ENCODE results near the gene ZIC2.
"Not testable (repeated sequence)": the region's sequence is repeated elsewhere in the genome, so short reads cannot be mapped to it uniquely, and the experiment has no call there.

Gene ZIC2

GRCh38 chr13:99944606-99945005 is 37.0 kb upstream of the ZIC2 start:
- no peak for TF ChIP-seq REST (IDR thresholded peaks at IDR 0.05; ENCODE audit: insufficient replicate concordance, low read depth)
- TF ChIP-seq SPI1 (IDR thresholded peaks at IDR 0.05; ENCODE audit: borderline replicate concordance, low read depth), result no peak
- no peak for TF ChIP-seq POLR2AphosphoS5 (IDR thresholded peaks at IDR 0.05; ENCODE audit: low read depth)
- no peak for TF ChIP-seq GABPA (IDR thresholded peaks at IDR 0.05; ENCODE audit: low read depth)
- no peak for TF ChIP-seq CTCF (IDR thresholded peaks at IDR 0.05; ENCODE audit: insufficient read depth, low read length)
- H3K27ac ChIP-seq (replicated peaks), result no peak overlapping the region
- peaks cover 3% of the 10 kb centered on the region for H3K27me3 ChIP-seq (ENCODE audit: insufficient read depth, poor library complexity, severe bottlenecking)
- DNase-seq (ENCODE audit: low read depth in 1 of 2, low spot score in 1 of 2), result no peak
- H3K4me3 ChIP-seq (replicated peaks; ENCODE audit: insufficient read depth, low read length), result no peak overlapping the region

GRCh38 chr13:99945515-99945914 is 36.1 kb upstream of the ZIC2 start:
- H3K27me3 ChIP-seq (ENCODE audit: insufficient read depth, poor library complexity, severe bottlenecking); H3K27ac ChIP-seq (replicated peaks); H3K4me3 ChIP-seq (replicated peaks; ENCODE audit: insufficient read depth, low read length); DNase-seq (ENCODE audit: low read depth in 1 of 2, low spot score in 1 of 2): not testable (repeated sequence)

- Histone ChIP-seq H3K27me3 (ENCODE audit: insufficient read depth, poor library complexity, severe bottlenecking) (peaks cover 19% of the 10 kb centered on the region), H3K4me3 (replicated peaks; ENCODE audit: insufficient read depth, low read length) (no peak overlapping the region), H3K27ac (replicated peaks) (no peak overlapping the region)
- TF ChIP-seq REST (IDR thresholded peaks at IDR 0.05; ENCODE audit: insufficient replicate concordance, low read depth), result no peak
- TF ChIP-seq GABPA (IDR thresholded peaks at IDR 0.05; ENCODE audit: low read depth), result no peak
- no peak for TF ChIP-seq SPI1 (IDR thresholded peaks at IDR 0.05; ENCODE audit: borderline replicate concordance, low read depth)
- TF ChIP-seq CTCF (IDR thresholded peaks at IDR 0.05; ENCODE audit: insufficient read depth, low read length), result no peak
- no peak for TF ChIP-seq POLR2AphosphoS5 (IDR thresholded peaks at IDR 0.05; ENCODE audit: low read depth)
- no peak for DNase-seq (ENCODE audit: low read depth in 1 of 2, low spot score in 1 of 2)
These were observed 33.9 kb upstream of the ZIC2 start for GRCh38 chr13:99947666-99948065.

GRCh38 chr13:99948411-99948810 is 33.2 kb upstream of the ZIC2 start:
- peaks cover 21% of the 10 kb centered on the region for H3K27me3 ChIP-seq (ENCODE audit: insufficient read depth, poor library complexity, severe bottlenecking)
- no peak overlapping the region for H3K27ac ChIP-seq (replicated peaks)
- TF ChIP-seq SPI1 (IDR thresholded peaks at IDR 0.05; ENCODE audit: borderline replicate concordance, low read depth) (no peak), REST (IDR thresholded peaks at IDR 0.05; ENCODE audit: insufficient replicate concordance, low read depth) (no peak), GABPA (IDR thresholded peaks at IDR 0.05; ENCODE audit: low read depth) (no peak), POLR2AphosphoS5 (IDR thresholded peaks at IDR 0.05; ENCODE audit: low read depth) (no peak), CTCF (IDR thresholded peaks at IDR 0.05; ENCODE audit: insufficient read depth, low read length) (no peak)
- H3K4me3 ChIP-seq (replicated peaks; ENCODE audit: insufficient read depth, low read length), result no peak overlapping the region
- DNase-seq (ENCODE audit: low read depth in 1 of 2, low spot score in 1 of 2), result no peak

Data from HL-60 (cell line).